Measurements from ENCODE around the gene KRTAP10-11.

DNA sequence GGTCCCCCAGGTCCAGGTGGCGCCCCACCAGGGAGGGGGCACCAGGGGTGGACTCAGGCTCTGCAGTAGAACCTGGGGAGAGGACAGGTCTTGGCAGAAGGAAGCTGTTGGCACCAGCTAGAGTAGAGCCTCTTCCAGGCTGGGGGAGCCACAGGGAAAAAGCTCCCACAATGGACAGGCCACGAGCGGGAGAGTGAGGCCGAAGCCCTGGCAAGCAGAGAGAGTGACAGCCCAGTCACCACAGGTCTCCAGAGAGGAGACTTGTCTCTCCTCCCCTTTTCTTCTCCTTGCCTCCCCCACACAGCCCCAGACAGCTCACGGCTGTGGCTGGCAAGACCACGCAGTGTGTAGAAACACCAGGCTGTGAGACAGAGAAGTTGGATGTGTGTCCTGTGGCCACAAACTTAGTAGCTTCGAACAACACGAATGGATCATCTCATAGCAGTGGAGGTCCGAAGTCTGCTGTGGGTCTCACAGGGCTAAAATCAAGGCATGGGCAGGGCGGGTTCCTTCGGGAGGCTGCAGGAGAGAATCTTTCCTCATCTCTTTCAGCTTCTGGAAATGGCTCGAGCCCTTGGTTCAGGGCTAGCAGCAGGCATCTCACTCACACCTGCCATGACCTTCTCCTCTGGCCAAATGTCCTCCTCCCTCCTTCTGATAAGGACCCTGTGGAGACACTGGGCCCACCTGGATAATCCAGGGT lies 4.9 kb downstream of the KRTAP10-11 start:
- TF ChIP-seq YY1 (IDR thresholded peaks at IDR 0.05; ENCODE audit: insufficient read depth, insufficient read length) (no peak), ZNF274 (IDR thresholded peaks at IDR 0.05; ENCODE audit: low read depth, low read length) (no peak)
